HG03175 (cell line): Measurements from ENCODE around the gene MPC2.

Experiments used
- ATAC-seq: cut with Tn5 transposase; IDR thresholded peaks from one replicate; pipeline ENCODE4 v1.9.1; 2021; ENCODE audit warnings: mild to moderate bottlenecking, moderate library complexity; ENCODE audit not compliant: unreplicated experiment

MPC2 gene

GRCh38 chr1:167936930-167937708 is at the start of gene MPC2:
MPC2 (minus strand) TSS chr1:167937072; CDS start chr1:167935841, 1,231 bp downstream.
- ATAC-seq, result peak; percentile 9

DNA sequence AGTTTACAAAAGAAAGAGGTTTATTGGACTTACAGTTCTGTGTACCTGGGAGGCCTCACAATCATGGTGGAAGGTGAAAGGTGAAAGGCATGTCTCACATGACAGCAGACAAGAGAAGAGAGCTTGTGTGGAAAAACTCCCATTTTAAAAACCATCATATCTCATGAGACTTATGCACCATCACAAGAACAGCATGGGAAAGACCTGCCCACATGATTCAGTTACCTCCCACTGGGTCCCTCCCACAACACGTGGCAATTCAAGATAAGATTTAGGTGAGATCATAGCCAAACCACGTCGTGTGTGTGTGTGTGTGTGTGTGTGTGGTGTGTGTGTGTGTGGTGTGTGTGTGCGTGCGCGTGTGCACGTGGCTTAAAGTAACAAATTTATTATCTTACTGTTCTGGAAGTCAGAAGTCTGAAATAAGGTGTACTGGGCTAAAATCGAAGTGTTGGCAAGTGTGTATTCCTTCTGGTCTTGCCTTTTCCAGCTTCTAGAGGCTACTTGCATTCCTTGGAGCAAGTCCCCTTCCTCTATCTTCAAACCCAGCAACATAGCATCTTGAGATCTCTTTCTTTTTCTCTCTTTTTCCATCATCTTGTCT is 48.1 kb upstream of the MPC2 start:
- ATAC-seq, result no peak

- no peak for ATAC-seq
These were observed 47.0 kb upstream of the MPC2 start for GRCh38 chr1:167983797-167984420.

GRCh38 chr1:167981933-167982332 is 45.1 kb upstream of the MPC2 start:
- ATAC-seq, result no peak

- no peak for ATAC-seq
These were observed 40.4 kb upstream of the MPC2 start for GRCh38 chr1:167977245-167977644.

GRCh38 chr1:167974698-167975097 is 37.8 kb upstream of the MPC2 start:
- no peak for ATAC-seq

DNA sequence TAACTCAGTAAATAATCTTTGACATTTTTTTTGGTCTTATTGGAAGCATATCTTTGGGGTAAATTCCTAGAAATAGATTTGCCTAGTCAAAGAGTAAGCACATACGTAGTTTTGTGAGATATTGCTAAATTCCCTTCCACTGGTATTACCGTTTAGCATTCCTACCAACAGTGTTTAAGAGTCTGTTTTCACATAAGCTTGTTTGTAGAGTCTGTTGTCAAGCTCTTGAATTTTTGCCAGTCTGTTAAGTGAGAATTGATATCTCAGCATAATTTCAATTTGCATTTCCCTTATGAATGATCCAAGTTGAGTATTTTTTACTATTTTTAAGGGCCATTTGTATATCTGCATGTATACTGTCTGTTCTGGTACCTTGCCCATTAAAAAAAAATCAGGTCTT is 37.0 kb upstream of the MPC2 start:
- ATAC-seq, result no peak

GRCh38 chr1:167968569-167968968 is 31.7 kb upstream of the MPC2 start:
- ATAC-seq, result no peak

DNA sequence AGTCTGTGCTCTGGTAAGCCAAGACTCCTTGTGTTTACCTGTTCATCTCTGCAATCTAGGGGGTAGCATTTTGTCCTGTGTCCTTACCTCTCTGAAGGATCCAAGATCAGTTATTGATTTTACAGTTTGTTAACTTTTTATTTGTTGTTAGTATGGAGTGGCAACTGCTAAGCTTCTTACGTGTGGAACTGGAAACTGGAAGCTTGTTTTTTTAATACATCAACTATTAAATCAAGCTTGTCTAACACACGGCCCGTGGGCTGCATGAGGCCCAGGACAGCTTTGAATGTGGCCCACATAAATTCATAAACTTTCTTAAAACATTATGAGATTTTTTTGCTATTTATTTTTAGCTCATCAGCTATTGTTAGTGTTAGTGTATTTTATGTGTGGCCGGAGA is 29.2 kb upstream of the MPC2 start:
- no peak for ATAC-seq

- ATAC-seq, result no peak
These were observed 27.8 kb upstream of the MPC2 start for GRCh38 chr1:167964646-167965045.

DNA sequence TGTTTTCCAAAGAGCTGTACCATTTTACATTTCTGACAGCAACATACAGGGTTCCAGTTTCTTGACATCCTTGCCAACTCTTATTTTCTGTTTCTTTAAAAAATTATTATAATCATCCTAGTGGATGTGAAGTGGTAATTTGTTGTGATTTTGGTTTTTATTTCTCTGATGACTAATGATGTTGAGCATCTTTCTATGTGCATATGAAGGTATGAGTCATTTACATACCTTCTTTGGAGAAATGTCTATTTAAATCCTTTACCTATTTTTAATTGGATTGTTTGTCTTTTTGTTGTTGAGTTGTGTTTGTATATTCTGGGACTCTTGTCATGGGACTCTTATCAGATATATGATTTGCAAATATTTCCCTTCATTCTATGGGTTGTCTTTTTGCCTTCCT is 20.8 kb upstream of the MPC2 start:
- no peak for ATAC-seq

- ATAC-seq, result no peak
These were observed 19.0 kb upstream of the MPC2 start for GRCh38 chr1:167955915-167956314.

GRCh38 chr1:167950569-167950968 is 13.7 kb upstream of the MPC2 start:
- ATAC-seq, result no peak

DNA sequence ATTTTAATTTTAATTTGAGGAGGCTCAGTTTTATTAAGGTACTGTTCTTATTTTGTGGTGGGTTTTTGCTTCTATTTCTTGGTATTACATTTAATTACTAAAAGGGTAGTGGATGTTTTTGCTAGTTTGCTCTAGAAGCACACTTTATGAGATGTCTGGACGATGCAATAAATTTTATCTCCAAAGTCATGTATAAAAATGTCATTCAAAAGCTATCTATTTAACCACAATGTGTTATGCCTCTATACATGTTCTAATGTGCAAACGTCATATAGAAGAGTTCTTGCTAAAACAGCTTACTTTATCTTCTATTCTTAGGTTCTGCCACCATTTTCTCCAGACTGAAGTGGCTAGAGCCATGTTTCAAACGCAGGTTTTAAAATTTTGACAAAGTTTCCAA is 12.9 kb upstream of the MPC2 start:
- no peak for ATAC-seq

DNA sequence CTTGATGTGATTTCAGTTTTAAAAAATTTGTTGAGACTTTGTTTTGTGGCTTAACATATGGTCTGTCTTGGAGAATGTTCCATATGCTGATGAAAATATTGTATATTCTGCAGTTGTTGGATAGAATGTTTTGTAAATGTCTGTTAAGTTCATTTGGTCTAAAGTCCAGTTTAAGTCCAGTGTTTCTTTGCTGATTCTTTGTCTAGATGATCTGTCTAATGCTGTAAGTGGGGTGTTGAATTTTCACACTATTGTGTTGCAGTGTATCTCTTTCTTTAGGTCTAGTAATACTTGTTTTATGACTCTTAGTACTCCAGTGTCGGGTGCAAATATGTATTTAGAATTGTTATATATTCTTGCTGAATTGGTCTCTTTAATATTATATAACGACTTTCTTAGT is 10.9 kb upstream of the MPC2 start:
- no peak for ATAC-seq

DNA sequence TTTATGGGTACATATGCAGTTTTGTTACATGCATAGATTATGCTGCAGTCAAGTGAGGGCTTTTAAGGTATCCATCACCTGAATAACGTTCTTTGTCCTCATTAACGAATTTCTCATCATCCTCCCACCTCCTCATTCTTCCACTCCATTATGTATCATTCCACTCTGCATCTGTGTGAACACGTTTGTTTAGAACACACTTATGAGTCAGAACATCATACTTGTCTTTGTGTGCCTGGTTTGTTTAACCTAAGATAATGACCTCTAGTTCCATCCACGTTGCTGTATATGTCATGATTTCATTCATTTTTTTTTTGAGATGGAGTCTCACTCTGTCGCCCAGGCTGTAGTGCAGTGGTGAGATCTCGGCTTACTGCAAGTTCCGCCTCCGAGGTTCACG is 6.7 kb upstream of the MPC2 start:
- no peak for ATAC-seq

DNA sequence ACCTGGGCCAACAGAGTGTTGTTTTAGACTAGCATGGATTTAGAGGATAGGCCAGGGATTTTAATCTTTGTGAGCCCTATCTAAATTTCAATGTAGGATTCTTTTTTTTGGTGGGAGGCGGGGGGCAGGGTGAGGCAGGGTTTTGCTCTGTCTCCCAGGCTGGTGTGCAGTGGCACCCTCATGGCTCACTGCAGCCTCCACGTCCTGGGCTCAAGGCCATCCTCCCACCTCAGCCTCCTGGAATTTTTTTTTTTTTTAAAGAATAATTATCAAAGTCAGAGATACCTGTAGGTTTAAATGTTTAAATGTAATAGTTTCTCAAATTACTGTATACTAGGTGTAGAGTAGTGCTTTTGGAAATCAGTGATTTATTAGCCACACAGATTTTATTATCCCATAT is 3.4 kb upstream of the MPC2 start:
- no peak for ATAC-seq

GRCh38 chr1:167938080-167938636 is 1.3 kb upstream of the MPC2 start:
- no peak for ATAC-seq

DNA sequence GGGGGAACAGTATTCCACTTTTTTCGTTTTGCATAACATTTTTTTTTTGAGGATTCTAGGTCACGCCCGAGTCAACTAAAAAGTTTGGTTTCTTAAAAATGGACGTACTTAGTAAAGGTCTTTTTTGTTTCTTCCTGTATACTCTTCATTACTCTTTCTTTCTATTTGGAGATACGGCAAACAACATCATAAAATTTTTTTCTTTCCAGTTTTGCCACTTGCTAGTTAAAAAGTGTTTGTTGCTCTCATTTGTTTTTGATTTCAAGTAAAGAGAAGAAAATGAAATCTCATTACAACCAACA is 788 bp upstream of the MPC2 start:
- no peak for ATAC-seq

DNA sequence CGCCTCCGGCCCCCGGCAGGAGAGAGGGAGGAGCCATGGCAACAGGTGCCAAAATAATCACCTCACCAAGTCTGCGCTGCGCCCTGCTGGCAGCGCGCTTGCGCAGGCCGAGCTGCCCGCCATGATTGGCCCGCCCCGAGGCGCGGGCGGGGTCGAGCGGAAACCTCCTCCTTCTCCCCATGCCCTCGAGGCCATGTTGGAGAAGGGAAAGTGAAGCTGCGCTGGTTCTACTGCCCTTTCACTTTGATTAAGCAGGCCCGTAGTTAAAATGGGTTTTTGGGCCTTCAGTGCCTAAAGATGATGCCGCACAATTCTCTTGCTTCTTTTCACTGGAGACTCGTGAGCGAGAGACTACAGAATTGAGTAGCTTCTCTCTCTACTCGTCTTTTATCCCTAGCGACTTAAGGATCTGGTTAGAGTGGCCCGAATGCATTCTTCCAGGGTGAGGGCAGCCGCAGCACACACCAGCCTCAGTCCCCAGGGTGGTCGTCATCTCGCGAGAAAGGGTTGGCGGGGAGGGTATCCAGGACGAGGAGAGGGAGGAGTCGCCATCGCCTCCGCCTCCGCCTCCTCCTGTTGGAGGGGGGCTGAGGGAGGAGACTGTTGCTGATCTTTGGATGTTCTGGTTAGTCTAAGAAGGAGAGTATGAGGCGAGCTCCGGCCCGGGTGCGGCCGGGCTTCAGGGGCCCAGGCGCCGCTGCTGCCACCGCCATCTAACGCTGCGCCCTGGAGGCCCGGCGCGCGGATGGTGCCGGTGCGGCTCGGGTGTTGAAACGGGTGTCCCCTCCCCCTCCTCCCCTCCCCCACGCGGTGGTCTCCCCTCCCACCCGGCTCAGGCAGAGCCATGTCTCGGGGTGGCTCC is 573 bp downstream of the MPC2 start, which contains the start of gene DCAF6:
TSS of gene DCAF6 (plus strand) at position 616 of the 862 bp plus-strand sequence. CDS start at position 845, 229 bp downstream.
- peak; percentile 76 for ATAC-seq
